ENCODE measurements around the gene PDE4A.

- no peak for TF ChIP-seq CREB5 (CRISPR knock-in tag; IDR thresholded peaks at IDR 0.05; ENCODE audit: low read depth)
- no peak for TF ChIP-seq TCF4 (CRISPR knock-in tag; IDR thresholded peaks at IDR 0.05; ENCODE audit: borderline replicate concordance)
- TF ChIP-seq POU6F1 (CRISPR knock-in tag; IDR thresholded peaks at IDR 0.05; ENCODE audit: borderline replicate concordance, low read depth): no peak
- no peak for TF ChIP-seq CSDC2 (CRISPR knock-in tag; IDR thresholded peaks at IDR 0.05)
- no peak for TF ChIP-seq TOX (CRISPR knock-in tag; IDR thresholded peaks at IDR 0.05; ENCODE audit: borderline replicate concordance)
Measured at GRCh38 chr19:10419200-10419645, 1.1 kb upstream of the PDE4A start.
